ENCODE results near the gene FNTB. TPM values are rescaled to one million over a fixed set of nuclear protein-coding genes. Genes with fewer than 3 reads are reported as not detected.

The FNTB gene
- total and polyA plus RNA-seq, 9 of the 15 experiments (the other 6 are each of a cell fraction or from before 2014, with no cell fraction given), result 6.9 to 23.2 (median 12.2) TPM

DNA sequence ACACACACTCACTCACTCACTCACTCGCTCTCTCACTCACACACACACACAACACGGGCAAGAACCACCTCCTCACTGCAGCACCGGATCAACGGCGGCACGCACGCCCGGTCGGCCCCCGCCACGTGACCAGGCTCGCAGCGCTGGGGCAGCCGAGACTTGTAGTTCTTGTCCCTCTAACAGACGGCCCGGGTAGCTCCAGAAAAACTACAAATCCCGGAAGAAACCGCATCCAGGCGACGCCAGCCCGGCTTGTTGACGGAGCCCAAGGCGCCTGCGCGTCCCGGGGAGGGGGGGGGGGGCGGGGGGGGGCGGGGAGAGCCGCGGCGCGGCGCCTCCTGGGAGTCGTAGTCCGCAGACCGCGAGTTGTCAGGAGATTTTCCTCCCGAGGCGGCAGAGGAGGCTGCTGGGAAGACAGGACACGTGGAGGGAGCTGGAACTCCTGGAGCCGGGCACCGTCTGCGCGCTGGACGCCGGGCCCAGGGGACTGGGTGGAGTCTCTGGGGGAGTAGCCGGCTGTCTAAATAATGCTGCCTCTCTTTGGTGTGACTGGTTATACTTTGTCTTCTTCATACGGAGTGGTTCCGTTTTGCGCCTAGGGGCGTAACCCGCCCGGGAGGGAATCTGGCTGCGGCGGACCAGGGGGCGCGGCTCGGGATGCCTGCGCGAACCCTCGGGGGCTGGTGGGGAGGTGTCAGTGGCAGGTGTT, 115.9 kb downstream of the FNTB start, which contains the start of gene MAX (continued):
- TF ChIP-seq ZBTB17 (CRISPR knock-in tag; IDR thresholded peaks at IDR 0.05) (no peak), HNRNPUL1 (IDR thresholded peaks at IDR 0.05; ENCODE audit: low read length) (no peak), CBX2 (IDR thresholded peaks at IDR 0.05; ENCODE audit: insufficient read depth, low read length, poor library complexity, severe bottlenecking) (no peak), ZNF174 (CRISPR knock-in tag; IDR thresholded peaks at IDR 0.05) (no peak), ZBTB1 (CRISPR knock-in tag; IDR thresholded peaks at IDR 0.05; ENCODE audit: borderline replicate concordance, low read depth) (no peak), ZNF699 (CRISPR knock-in tag; IDR thresholded peaks at IDR 0.05; ENCODE audit: insufficient replicate concordance) (no peak), U2AF1 (optimal IDR thresholded peaks at IDR 0.05; ENCODE audit: low read depth, low read length) (no peak), ADNP (tag; IDR thresholded peaks at IDR 0.05) (no peak), RCOR1 (IDR thresholded peaks at IDR 0.05; ENCODE audit: borderline replicate concordance in 1 of 2, low read depth in 2 of 2, low read length in 2 of 2) (peak in 1 of 2 experiments; percentile 28; a peak in 2 of 4 replicates), MEIS2 (IDR thresholded peaks at IDR 0.05; ENCODE audit: partially characterized antibody) (peak; percentile 15), ZNF583 (CRISPR knock-in tag; IDR thresholded peaks at IDR 0.05) (no peak), KLF16 (IDR thresholded peaks at IDR 0.05) (no peak), ZNF134 (CRISPR knock-in tag; conservative IDR thresholded peaks at IDR 0.05) (0 out of 2 replicates have a peak, but pooled peaks have one; percentile 24), CUX1 (CRISPR knock-in tag; IDR thresholded peaks at IDR 0.05) (no peak), ZNF197 (CRISPR knock-in tag; IDR thresholded peaks at IDR 0.05; ENCODE audit: low read depth) (peak; percentile 86), TAL1 (IDR thresholded peaks at IDR 0.05) (no peak), ZC3H8 (IDR thresholded peaks at IDR 0.05) (no peak), EWSR1 (IDR thresholded peaks at IDR 0.05; ENCODE audit: borderline replicate concordance, low read depth, partially characterized antibody) (no peak)
- TF ChIP-seq, protein P1, sequence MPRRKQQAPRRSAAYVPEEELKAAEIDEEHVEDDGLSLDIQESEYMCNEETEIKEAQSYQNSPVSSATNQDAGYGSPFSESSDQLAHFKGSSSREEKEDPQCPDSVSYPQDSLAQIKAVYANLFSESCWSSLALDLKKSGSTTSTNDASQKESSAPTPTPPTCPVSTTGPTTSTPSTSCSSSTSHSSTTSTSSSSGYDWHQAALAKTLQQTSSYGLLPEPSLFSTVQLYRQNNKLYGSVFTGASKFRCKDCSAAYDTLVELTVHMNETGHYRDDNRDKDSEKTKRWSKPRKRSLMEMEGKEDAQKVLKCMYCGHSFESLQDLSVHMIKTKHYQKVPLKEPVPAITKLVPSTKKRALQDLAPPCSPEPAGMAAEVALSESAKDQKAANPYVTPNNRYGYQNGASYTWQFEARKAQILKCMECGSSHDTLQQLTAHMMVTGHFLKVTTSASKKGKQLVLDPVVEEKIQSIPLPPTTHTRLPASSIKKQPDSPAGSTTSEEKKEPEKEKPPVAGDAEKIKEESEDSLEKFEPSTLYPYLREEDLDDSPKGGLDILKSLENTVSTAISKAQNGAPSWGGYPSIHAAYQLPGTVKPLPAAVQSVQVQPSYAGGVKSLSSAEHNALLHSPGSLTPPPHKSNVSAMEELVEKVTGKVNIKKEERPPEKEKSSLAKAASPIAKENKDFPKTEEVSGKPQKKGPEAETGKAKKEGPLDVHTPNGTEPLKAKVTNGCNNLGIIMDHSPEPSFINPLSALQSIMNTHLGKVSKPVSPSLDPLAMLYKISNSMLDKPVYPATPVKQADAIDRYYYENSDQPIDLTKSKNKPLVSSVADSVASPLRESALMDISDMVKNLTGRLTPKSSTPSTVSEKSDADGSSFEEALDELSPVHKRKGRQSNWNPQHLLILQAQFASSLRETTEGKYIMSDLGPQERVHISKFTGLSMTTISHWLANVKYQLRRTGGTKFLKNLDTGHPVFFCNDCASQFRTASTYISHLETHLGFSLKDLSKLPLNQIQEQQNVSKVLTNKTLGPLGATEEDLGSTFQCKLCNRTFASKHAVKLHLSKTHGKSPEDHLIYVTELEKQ (CRISPR knock-in tag; IDR thresholded peaks at IDR 0.05), result no peak

Data from K562 (cell line).